Inflammatory macrophage treated with lipopolysaccharide for 4 hours (primary cell): ENCODE measurements around the gene FLT1.
A peak's percentile ranks its signal among the peaks of the same experiment; 100 is the strongest.

Experiments used
- DNase-seq: peaks from one replicate; pipeline ENCODE4 v3.0.0-alpha.2; 2020

FLT1 gene

GRCh38 chr13:28299916-28300315 is 195.0 kb downstream of the FLT1 start:
- DNase-seq: no peak

GRCh38 chr13:28297341-28297740 is 197.6 kb downstream of the FLT1 start:
- no peak for DNase-seq

- no peak for DNase-seq
These were observed 208.7 kb downstream of the FLT1 start for GRCh38 chr13:28286263-28286662.

GRCh38 chr13:28283600-28283999 is 211.3 kb downstream of the FLT1 start:
- DNase-seq: no peak

GRCh38 chr13:28282451-28282850 is 212.5 kb downstream of the FLT1 start:
- DNase-seq: peak; percentile 18

GRCh38 chr13:28273919-28274318 is 221.0 kb downstream of the FLT1 start:
- DNase-seq: no peak

GRCh38 chr13:28271056-28271840 is 223.7 kb downstream of the FLT1 start:
- DNase-seq: peak; percentile 54

- peak; percentile 87 for DNase-seq
These were observed 226.1 kb downstream of the FLT1 start for GRCh38 chr13:28268800-28269223.

- peak; percentile 8 for DNase-seq
These were observed 227.4 kb downstream of the FLT1 start for GRCh38 chr13:28267497-28267896.

GRCh38 chr13:28258417-28258816 is 236.5 kb downstream of the FLT1 start:
- DNase-seq: no peak

- no peak for DNase-seq
These were observed 237.6 kb downstream of the FLT1 start for GRCh38 chr13:28257305-28257704.

- no peak for DNase-seq
These were observed 242.4 kb downstream of the FLT1 start for GRCh38 chr13:28252547-28252946.

- peak; percentile 78 for DNase-seq
These were observed 243.5 kb downstream of the FLT1 start for GRCh38 chr13:28251466-28251865.

GRCh38 chr13:28250542-28250941 is 244.4 kb downstream of the FLT1 start:
- no peak for DNase-seq
